GM21367 (cell line): ENCODE measurements around the gene IQCH.

Experiments used
- ATAC-seq: cut with Tn5 transposase; IDR thresholded peaks from one replicate; pipeline ENCODE4 v1.9.1; 2021; ENCODE audit not compliant: unreplicated experiment

IQCH gene

DNA sequence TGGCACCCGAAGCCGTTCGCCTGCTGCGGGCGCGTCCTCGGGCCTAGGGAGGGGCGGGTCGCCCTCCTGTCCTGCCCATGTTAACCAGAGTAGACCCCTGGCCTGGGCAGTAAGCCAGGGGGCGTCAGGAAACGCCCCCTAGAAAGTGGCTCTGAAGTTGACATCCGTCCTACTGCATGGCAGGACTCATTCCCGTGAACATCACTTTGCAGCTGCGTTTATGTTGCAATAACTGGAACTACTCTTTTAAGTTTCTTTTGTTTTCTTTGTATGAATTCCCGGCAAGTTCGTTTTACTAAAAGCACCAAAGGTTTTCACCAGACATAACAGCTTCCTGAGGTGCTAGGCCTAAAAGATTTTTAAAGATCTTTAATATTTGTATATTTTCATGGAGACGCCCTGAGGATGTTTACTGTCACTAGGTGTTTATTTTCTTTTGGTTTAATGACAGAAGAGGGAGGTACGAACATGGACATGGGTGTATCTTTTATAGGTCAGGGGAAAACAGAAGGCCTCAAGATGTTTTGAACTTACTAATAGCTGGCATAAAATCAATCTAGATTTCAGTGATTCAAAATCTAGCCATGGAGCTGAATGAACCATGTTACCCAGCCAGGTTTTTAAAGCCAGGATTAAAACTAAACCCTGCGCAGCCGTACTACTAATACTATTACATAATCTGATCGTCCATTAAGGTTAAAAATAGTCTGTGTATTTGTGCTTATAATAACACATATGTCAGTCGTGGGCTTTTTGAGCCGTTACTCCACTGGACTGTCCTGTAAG lies 267.4 kb downstream of the IQCH start:
- ATAC-seq, result peak; percentile 21

DNA sequence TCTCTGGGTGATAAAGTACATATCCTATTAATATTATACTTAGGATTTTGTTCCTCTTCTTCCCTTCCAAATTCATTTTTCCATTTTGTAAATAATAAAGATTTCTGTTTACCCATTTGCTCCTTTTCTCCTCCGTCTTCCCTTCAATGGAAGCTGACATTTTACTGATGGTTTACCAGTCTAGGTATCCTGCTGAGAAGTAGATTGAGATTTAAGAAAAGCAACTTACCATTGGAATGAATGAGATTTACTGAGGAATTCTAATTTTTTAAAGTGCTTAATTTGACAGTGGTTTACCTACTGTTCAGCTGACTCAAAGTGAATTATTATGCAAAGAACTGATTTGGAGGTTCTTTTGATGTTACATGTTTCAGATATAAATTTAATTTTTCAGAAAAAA lies 268.7 kb downstream of the IQCH start:
- no peak for ATAC-seq

DNA sequence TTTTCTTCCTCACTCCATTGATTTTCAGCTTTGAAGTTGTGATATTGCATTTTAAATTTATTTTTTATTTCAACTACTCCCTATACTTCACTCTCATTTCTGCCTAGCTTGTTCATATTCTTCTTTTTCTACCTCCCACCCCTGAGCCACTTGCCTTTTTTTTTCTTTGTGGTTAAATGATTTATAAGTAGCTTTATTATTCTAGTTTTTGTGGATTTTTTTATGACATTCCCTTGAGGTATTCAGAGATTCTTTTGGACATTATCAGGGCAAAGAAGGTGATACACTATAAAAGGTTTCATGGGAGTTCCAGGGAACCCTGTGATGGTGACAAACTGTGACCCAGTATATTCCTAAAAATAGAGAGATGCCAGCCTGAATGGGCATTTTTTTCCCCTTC lies 269.6 kb downstream of the IQCH start:
- ATAC-seq, result no peak

DNA sequence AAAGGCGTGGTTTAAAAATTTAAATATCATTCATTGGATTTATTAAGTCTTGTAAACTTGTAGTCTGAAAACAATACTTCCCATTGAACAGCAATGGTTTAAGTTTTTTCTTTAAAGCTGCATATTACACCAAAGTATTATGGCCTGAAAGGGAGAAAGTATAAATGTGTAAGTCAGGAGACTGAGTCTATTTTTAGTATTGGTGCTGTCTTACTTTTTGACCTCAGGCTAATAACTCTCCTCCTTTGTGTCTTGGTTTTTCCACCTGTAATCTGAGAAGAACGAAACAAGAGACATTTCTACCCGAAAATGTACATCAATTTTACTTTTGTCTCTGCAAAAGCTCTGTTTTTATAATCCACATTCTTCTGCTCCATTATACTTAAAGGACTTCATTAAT lies 273.9 kb downstream of the IQCH start:
- ATAC-seq, result no peak

DNA sequence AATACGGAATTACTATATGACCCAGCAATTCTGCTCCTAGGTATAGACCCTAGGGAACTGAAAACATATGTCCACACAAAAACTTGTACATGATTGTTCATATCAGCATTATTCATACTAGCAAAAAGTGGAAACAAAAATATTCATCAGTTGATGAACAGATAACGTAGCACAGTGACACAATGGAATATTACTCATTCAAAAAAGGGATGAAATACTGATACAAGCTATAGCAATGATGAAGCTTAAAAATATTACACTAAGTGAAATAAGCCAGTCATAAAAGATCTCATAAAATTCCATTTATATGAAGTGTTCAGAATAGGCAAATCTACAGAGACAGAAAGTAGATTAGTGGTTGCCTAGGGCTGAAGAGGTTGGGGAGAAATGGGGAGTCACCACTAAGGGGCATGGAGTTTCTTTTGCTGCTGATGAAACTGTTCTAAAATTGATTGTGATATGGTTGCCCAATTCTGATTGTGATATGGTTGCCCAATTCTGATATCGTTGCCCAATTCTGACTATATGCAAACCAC lies 276.9 kb downstream of the IQCH start:
- no peak for ATAC-seq

DNA sequence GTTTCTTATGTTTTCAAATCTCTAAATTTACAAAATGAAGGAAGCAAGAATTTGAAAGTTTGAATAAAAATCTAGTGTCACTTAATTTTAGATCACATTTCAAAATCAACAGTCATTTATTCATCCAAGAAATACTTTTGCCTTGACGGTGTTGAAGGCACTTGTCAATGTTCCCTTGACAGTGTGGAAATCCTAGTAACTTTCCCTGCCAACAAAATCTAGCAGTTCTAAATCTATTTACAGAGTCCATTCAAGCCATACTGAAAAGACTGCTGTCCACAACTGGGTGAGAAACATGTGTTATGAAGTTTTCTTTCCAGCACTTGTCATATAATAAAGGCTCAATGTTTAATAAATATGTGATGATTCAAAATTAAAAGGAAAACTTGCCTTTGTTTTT lies 279.3 kb downstream of the IQCH start:
- ATAC-seq, result no peak

DNA sequence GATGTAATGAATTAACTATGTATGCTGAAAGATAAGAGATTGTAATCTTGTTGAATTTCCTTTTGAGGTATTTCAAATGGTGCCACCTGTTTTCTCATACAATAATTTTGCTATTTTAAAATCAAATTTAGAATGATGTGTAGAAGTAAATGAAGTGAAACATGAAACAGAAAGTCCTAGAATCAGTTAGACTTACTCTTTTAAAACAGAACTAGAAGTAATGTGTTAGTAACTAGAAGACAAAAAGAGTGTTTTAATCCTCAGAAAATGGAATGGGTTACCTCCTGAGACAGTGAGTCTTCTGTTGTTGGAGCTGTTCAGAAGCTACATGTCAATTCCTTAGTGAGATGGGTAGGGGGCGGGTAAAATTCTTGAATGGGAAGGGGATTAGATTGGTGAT lies 279.8 kb downstream of the IQCH start:
- no peak for ATAC-seq

DNA sequence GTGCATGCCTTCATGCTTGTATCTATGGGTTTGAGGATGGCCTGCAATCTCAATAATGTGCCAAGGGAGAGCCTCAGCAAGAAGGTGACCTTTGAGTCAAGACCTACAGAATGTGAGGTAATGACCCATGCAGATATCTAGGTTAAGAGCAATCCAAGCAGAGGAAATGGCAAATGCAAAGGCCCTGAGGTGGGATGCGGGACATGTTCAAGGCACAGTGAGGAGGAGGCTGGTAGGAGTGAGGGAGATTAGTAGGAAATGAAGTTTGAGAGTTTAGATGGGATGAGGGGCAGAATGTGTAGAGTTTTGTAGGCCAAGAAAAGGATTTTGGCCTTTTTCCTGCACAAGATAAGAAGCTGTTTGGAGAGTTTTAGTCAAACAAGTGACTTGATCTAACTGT lies 283.2 kb downstream of the IQCH start:
- no peak for ATAC-seq

DNA sequence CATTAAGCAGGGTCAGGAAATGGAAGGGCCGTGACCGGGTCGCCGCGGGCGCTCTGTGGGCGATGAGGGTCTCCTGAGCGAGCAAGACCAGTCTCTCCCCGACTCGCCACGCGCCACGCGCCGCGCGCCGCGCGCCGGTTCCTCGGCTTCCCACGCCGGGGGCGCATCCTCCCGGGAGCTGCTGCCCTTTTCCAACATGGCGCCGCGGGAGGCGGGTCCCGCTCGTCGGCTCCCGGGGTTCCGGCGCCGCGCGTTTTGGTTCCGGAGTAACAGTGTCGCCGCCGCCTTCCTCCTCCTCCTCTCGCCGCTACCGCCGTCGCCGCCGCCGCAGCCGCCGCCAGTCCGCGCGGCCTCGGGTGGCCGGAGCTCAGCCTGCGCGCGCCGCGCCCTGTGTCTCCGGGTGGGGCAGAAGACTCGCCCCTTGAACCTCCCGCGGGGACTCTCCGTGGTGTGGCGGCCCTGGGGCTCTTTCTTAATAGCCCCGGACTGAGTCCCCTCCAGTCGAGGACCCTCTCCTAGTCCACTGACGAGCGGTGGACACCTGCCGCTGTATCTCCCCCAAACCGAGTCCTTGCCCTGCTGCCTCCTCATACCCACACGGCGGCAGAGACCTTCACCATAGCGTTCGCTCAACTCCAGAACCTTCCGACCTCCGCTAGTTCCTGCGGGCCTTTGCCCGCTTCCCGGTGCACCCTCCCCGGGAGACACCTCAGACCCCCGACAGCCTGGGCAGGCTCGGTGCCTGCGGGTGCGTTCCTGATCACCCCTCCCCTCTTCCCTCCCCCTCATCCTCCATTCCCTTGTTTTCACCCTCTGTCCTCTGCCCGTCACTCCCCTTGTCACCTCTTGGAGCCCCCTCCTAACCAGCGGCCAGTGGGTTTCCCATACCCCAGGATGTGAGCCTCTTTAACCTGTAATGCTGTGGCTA lies 288.1 kb downstream of the IQCH start, which contains the start of gene MAP2K5:
Gene MAP2K5, plus strand, starts transcription at position 284 of the 928 bp plus-strand sequence. Its CDS starts 633 bp downstream, at position 917.
- no peak for ATAC-seq

DNA sequence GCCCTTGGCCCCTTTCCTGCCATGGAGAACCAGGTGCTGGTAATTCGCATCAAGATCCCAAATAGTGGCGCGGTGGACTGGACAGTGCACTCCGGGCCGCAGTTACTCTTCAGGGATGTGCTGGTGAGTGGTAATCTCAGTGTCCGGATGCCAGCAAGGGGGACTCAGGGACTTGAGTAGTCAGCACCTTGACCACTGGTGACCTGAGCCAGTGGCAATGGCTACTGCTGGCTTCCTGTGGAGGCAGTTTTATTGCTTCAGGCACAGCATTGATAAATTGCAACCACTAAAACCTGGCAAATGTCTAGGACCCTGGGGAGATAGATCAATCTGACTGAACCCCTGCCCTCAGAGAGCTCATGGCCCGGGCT lies 288.7 kb downstream of the IQCH start:
- no peak for ATAC-seq

DNA sequence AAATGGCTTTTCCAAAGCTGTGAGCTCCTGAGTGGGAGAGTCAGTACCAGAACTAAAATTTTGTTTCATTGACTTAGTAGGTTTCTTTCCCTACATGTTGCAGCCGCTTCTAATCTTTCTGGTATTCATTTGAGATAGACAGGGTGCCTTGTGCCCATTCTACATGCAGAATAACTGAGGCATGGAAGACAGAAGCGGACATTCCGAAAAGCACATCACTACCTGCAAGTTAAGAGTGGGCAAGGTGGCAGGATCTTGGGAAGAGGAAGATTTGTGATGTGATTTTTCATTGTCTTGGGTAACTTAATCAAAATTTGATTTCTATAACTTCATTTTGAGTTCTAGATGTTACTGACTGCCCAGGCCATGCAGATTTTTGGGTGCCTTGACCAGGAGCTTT lies 289.9 kb downstream of the IQCH start:
- no peak for ATAC-seq

DNA sequence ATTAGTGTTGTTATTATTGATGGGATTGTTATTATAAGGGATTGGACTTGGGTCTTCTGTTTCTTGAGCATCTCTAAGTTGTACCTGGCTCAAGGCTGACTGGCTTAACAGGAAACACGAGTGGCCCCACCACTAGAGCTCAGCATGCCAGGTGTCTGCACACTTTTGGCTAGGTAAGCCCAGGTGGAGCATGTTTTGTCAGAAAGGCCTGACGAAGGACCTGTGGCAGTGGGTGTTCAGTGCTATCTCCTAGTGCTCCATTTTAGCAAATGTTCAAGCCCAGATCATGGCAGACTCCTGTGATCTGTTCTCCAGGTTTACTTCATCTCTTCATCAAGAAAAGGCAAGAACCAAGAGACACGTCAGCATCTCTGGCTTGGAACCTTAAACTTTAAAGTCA lies 291.3 kb downstream of the IQCH start:
- no peak for ATAC-seq

DNA sequence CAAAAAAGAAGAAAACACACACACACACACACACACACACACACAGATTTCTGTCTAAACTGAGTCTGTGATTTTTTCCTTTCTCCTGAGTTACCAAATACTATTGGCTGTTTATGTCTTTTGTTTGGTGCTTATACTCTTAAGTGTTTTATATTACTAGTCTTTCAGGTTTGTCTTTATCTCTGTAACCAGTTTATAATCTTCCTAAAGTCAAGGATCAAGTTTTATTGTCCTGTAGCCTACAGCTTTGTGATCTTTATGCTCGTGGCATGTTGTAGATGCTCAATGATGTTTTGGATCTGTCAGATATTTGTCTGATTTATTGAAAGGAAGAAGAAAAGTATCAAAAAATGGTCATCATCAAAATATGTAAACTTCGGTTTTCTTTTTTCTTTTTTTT lies 292.5 kb downstream of the IQCH start:
- ATAC-seq, result no peak

DNA sequence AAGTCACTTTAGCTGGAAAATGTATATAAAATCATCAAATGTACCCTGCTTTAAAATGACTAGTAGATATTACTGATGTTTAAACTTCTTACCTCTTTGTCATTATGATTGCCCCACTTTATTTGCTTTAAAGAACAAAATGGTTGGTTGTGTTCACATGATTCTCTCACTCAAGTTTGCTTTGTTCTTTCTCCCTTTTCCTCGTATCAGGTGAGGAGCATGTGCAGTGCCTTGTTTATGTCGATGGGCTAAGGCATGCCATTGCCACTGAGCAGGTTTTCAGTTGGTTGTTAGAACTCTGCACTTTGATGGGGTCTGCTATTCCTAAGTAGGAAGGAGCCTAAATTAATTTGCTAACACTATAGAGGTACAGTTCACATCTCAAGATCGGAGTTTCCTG lies 293.2 kb downstream of the IQCH start:
- no peak for ATAC-seq

DNA sequence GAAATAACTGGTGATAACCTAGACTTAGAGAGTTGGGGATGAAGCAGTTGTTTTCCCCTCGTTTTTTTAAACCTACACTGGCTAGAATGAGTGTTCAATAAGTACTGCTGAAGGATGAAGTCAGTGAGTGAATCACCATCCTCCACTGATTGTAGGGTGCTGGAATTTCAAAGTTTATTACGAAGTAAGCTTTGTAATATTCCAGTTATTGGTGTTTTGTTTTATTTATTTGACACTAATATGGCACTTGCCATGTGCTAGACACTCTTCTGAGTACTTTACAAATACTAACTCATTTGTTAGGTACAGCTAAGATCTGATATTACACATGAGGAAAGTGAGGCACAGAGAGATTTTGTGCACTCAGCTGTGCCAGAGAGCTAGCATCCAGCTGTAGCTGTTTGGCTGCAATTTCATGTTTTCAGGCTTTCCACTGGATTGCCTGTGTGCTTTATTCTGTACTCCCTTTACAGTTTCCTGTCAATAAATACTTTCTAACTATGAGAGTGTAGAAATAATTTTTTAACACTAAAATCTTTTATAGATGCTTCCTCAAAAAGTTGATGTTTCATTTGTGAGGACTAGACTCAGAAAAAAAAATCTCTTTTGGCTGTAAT lies 293.8 kb downstream of the IQCH start:
- ATAC-seq, result no peak

DNA sequence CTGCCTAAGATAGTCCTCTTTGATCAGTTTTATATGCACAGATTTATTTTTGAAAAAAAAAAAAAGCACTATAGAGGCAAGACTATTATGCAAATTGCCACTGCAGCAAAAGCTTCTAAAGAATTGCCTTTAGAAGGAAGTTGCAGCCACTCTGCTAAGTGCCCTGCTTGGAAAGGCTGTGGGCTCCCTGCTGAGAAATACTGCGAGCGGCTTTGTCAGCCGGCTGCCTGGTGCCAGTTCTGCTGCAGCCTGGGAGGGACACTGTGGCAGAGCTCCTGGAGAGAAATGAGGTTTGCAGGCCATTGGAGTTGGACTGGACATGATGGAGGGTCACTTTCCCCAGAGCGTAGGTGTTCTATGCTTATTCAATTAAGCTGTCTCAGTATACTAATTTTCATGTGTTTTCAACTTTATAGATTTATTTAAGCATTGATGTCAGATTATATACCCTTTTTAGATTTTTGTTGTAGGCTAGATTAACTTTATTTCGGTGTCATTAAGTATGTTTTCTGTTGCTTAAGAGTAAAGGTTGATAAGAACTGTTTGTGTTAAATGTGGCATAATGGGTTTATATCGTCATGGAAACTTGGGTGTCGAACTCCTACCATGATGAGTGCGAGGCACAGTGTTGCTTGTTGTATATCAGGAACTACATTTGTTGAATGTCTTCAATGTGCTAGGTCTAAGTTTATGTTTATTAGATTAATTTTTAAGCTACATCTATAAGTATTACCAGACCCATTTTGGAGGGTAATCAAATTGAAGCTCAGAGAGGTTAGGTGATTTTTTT lies 294.5 kb downstream of the IQCH start:
- no peak for ATAC-seq

DNA sequence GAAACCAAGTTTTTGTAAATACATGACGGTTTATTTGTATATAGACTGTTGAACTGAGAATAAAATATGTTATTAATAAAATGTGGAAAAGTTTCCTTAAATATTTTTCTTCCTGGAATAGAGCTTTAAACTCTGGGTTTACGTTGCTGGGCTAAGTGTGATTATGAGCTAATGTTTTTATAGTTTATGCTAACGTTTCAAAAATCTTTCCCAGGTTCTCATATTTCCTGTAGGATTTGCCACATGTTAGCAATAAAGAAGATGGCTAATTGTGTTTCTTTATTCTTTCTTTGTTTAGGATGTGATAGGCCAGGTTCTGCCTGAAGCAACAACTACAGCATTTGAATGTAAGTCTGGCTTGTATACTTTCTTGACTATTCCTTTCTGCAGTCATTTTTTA lies 295.1 kb downstream of the IQCH start:
- ATAC-seq, result no peak

DNA sequence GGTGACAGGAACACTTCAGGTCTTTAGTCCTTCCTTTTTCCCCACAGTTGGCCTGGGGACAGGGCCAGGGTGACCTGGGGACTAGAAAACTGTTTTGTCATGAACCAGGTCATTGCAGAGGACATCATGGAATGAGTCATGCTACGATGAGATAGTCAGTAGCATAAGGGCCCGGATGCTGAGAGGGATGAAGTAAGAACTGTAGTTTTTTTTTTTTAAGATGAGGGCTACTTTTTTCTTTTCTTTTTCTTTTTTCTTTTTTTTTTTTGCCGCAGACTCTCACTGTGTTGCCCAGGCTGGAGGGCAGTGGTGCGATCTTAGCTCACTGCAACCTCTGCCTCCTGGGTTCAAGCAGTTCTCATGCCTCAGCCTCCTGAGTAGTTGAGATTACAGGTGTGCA lies 295.9 kb downstream of the IQCH start:
- no peak for ATAC-seq

DNA sequence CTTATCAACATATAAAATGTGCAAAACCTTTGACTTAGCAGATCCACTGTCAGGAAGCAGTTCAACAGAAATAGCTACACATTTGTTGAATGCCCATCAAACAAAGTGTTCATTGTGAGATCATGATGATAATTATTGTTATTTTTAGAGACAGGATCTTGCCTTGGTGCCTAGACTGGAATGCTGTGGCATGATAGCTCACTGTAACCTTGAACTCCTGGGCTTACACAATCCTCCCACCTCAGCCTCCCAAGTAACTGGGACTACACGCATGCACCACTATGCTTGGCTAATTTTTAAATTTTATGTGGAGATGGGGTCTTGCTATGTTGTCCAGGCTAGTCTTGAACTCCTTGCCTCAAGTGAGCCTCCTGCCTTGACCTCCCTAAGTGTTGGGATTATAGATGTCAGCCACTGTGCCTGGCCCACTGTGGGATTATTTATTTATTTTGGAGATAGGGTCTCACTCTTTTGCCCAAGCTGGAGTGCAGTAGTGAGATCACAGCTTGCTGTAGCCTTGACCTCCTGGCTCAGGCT lies 296.7 kb downstream of the IQCH start:
- ATAC-seq, result no peak
